A172 (cell line): ENCODE data around the gene ZNF564. TPM values are rescaled to one million over a fixed set of nuclear protein-coding genes. Genes with fewer than 3 reads are reported as not detected.
"Not testable (repeated sequence)": the region's sequence is repeated elsewhere in the genome, so short reads cannot be mapped to it uniquely, and the experiment has no call there.

Experiments
- DNase-seq: peaks from one replicate; pipeline ENCODE4 v3.0.0-alpha.2; 2015; ENCODE audit warnings: low spot score
- total RNA-seq: library from RNA; depleted of rRNA; stranded (reverse); fragments of >200 nt; shearing (Covaris generic); gene quantifications from 2 replicates; pipeline ENCODE4 v1.2.3, GENCODE V29; 2014; rRNA removed

The ZNF564 gene
- 6.7 TPM in 2 replicates for total RNA-seq

DNA sequence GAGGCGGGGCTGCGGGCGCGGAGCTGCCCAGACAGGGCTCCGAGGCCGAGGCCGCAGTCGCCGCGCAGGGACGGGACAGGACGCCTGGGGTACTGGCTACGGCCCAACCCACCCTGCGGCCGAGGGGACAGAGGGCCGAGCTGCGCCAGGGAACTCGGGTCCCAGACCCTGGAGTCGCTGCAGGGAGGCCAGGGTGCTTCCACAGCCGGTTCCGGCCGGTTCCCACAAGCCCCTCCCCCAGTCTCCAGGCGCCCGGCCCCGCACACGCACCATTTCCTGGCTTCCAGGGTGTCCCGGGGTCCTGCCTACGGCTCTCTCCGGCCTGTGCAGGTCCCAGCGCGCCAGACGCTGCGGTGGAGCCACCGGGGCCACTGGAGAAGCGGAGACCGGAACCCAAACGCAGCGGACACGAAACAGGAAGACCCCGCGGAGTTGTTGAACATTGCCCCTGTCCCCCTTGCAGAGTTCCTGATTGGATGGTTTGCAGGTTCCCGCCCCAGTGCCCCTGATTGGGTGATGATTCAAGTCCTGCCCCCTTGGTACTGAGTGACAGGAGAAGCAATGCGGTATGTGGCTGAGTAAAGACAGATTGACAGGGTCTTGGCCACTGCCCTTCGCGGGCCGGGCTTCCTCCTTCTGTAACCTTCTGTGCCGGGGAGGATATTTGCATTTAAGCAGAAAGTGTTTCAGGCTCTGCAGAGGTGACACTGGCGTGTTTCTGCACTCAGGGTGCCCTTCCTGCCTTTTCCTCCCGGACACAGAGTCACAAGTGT, at the start of gene ZNF564:
Gene ZNF564, minus strand, starts transcription at position 423 of the 773 bp plus-strand sequence. Its CDS starts 150 bp downstream, at position 273.
- DNase-seq: peak; percentile 99

DNA sequence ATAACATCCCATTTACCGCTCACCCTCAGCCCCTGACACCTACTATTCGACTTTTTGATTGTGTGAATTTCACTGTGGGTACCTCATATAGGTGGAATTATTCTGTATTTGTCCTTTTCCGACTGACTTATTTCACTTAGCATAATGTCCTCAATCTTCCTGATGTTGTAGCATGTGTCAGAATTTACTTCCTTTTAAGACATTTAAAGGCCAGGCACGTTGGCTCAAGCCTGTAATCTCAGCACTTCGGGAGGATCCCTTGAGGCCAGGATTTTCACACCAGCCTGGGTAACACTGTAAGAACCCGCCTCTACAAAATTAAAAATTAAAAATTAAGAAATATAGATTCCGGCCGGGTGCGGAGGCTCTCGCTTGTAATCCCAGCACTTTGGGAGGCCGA, 46.3 kb upstream of the ZNF564 start:
- no peak for DNase-seq

DNA sequence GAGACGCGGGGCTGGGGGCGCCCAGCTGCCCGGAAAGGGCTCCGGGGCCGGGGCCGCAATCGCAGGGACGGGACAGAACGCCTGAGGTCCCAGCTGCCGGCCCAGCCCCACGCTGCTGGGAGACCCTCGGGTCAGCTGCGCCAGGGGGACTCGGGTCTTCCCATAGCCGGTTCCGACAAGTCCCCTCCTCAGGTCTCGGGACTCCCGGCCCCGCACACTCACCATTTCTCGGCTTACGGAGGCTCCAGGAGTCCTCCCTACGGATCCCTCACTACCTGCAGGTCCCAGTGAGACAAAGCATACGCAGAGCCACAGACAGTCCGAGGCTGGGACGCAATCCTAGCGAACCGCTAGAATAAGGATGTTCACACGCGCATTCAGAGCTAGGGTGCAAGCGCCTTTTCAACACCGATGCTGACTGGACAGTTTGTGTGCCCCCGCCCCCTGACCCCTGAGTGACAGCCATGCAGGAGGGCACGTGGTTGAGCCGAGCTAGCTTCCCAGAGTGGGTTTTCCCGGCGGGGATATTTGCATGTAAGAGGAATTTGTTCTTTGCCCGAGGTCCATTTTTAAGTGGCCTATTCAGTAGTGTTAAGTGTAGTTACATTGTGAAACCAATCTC, 45.8 kb upstream of the ZNF564 start:
- no peak for DNase-seq

DNA sequence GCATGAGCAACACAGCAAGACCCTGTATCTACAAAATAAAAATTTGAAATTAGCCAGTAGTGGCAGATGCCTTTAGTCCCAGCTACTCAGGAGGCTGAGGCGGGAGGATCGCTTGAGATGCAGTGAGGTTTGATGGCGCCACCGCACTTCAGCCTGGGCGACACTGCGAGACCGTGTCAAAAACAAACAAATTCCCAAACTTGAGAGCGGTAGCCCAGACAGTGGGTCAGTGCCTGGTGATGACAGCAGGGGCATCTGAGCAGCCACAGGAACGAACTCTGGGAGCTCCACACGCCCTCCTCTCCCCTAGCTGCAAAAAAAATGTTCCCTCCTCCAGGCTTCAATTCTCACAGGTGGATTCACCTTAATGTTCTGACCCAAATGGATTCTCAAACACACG, 45.2 kb upstream of the ZNF564 start:
- DNase-seq: no peak

DNA sequence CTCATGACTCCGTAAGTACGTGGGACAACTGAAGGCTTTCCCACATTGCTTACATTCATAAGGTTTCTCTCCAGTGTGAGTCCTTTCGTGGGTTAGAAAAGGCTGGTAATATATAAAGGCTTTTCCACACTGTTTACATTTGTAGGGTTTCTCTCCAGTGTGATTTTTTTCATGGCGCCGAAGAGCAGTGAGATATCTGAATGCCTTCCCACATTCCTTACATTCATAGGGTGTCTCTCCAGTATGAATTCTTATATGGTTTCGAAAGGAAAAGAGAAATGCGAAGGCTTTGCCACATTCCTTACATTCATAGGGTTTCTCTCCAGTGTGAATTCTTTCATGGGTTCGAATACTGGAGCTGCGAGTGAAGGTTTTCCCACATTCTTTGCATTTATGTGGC, 29.8 kb upstream of the ZNF564 start:
- DNase-seq: no peak

DNA sequence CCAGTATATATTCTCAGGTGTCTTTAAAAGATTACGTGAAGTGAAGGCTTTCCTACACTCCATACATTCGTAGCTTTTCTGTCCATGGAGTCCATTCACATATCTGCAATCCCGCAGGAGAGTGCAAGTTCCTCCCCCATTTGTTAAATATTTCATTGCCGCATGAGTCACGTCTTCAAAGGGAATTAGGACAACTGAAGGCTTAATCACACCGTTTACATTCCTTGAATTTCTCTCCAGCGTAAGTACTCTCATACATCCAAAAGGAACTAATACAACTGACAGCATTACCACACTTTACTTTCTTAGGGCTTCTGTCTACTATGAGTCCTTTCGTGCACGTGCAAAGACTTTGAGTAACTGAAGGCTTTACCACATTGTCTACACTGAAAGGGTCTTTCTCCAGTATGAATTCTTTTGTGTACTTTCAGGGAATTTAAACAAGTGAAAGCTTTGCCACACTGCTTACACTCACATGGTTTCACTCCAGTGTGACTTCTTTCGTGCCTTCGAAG, 29.0 kb upstream of the ZNF564 start:
- DNase-seq: peak; percentile 91

DNA sequence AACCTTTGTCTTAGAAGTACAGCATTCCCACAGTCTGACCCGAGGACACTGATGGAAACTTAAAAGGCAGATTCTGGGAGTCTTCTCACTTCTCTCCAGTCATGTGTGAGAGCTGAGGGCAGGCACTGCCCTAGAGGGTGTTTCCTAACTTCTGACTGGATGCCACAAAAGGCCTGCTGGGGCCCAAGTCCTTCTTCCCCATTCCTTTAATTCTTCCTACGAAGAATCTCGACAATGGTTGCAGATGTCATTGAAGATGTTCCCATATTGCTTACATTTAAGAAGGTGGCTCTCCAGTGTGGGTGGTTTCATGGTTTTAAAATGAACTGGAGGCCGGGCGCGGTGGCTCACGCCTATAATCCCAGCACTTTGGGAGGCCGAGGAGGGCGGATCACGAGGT, 27.4 kb upstream of the ZNF564 start:
- DNase-seq: no peak

DNA sequence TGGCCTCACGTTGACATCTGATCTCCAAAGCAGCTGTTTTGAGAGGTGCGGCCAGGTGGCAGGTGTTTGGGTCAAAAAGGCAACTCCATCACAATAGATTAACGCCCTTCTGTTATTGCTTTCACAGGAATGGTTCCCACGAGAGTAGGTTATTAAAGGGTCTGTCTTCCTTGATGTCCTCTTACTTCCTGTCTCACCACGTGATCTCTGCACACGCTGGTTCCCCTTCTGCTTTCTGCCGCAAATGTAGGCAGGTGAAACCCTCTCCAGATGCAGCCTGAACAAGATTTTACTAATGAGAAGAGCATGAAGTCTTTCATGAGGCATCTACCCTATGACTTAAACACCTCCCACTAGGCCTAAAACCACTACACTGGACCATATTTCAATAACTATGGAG, 22.8 kb upstream of the ZNF564 start:
- no peak for DNase-seq

DNA sequence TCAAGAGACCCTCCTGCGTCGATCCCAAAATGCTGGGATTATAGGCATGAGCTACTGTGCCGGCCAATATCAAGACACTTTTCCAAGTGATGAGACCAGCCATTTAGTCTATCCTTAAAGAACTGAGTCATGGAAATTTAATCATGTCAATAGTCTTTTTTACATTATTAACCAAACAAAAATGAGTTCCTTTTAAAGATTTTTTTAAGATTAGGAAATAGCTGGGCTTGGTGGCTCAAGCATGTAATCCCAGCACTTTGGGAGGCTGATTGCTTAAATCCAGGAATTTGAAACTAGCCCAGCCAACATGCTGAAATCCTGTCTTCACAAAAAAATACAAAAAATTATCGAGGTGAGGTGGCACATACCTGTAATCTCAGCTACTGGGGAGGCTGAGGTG, 16.7 kb upstream of the ZNF564 start:
- no peak for DNase-seq

DNA sequence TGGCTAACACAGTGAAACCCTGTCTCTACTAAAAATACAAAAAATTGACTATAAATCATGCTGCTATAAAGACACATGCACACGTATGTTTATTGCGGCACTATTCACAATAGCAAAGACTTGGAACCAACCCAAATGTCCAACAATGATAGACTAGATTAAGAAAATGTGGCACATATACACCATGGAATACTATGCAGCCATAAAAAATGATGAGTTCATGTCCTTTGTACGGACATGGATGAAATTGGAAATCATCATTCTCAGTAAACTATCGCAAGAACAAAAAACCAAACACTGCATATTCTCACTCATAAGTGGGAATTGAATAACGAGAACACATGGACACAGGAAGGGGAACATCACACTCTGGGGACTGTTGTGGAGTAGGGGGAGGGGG, 15.1 kb upstream of the ZNF564 start:
- DNase-seq: not testable (repeated sequence)

DNA sequence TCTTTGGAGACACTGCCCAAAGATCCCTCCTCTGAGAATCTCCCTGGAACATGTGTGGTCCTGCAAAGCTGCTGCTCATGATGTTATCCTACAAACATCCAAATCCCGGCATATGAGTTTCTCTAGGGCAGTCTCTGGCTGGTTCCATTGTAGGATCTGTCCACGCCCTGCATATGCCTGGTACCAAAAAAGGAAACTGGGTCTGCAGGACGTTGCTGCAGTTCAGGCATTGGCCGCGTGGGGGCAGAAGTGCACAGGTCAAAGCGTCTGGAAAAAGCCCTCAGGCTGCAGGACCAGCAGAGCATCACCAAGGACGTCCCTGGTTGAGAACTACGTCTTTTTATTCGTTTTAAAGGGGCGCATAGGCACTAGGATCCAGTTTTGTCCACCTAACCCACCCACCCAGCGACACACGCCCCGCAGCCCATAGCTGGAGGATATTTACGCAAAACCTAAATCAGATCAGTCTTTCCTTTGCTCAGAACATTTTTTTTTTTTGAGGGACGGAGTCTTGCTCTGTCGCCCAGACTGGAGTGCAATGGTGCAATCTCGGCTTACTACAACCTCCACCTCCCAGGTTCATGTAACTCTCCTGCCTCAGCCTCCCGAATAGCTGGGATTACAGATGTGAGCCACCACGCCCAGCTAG, 12.9 kb upstream of the ZNF564 start:
- DNase-seq: peak; percentile 83

DNA sequence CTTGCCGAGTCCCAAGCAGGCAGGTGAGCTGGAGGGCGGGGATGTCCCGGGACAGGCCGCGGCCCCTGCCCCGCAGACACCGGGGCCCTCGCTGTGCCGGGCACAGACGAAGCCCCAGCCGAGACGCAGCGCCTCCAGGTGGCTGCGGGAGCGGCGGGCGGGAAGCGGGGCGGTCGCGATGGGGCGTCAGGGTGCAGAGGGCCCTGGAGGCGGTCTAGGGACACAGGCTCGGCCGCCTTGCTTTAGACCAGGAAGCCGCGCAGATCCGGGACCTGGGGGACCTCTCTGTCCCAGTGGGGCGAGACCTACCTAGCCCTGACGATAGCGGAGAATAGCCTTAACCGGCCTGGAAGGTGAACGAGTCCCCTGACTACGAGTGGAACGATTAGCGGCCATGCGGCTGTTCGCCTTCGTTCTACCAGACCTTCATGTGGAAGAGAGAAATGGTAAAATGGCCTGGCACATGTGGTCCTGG, 4.2 kb upstream of the ZNF564 start:
- DNase-seq: no peak

DNA sequence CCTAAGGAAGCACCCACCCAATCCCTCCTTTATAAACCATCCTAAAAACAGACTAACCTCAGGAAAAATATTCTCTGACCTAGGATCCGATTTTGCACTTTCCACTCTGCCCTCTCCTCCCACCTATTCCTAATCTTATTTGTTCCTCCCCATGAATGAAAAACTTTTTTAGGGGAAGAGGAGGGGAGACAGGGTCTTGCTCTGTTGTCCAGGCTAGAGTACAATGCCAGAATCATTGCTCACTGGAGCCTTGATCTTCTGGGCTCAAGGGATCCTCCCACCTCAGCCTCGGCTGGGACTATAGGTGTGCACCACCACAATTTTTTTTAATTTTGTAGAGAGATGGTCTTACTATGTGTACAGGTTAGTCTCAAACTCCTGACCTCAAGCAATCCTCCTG, 4.4 kb downstream of the ZNF564 start:
- DNase-seq: no peak

DNA sequence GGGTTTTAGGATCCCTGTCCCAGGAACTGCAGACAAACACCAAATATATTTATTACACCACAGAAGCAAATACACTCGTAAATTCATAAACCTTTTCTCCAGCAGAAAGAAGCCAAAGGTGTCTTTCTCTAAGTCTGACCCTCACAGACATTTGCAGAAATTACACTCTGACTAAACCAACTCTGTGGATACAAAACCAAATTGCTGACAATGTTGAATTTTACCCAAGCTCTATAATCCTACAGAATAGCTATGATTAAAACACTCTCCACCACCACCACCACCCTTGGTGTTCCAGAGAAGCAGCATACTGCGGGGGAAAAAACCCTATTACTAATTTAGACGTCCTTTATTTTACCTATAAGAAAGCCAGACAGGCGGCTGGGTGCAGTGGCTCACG, 5.2 kb downstream of the ZNF564 start:
- DNase-seq: no peak

DNA sequence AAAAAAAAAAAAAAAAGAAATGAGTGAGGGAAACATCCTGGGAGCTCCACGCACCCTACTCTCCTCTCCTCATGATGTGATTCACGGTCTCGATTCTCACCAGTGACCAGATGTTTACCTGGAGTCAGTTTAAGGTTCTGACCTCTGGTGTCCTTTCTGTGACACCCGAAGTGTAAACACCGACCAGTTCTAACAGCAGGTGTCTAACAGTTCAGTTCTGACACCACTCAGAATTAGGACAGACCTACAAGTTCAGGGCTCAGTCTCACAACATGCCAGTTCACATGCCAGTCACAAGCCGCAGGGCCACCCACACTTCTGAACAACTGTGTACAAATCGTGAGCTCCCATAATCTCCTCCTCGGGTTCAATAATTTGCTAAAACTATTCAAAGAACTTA, 6.0 kb downstream of the ZNF564 start:
- DNase-seq: no peak

DNA sequence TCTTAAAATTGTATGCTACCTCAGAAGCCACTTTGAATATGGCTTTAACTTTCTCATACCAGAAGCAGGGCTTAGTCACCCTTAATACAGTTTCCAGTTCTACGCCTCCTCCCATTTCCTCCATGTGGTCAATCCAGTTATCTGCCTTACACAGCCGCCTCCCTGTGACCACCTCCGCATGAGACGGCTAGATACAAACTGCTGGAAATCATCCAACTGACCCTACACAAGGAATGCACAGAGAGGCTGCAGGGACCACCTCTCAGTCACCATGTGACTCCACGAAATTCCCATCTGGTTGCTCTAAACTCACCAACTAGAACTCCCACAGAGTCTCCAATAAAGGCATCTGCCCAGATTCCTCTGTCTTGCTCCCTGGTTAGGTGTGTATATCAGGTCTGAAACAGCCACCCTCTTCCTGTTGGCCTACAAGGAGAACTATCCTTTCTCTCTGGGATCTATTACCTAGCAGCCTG, 6.8 kb downstream of the ZNF564 start:
- DNase-seq: peak; percentile 22

DNA sequence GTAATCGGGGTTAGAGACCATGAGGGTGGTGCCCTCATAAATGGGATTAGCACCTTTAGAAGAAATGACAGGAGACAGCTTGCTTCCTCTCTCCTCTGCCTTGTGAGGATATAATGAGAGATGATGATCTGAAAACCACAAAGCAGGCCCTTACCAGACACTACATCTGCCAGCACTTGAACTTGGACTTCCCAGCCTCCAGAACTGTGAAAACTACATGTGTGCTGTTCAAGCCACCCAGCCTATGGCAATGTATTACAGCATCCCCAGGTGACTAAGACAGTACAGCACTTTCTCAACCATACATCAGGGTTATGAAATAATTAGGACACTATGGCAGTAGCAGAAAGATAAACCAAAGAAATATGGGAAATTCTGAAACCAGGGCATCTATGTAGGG, 7.4 kb downstream of the ZNF564 start:
- DNase-seq: no peak

DNA sequence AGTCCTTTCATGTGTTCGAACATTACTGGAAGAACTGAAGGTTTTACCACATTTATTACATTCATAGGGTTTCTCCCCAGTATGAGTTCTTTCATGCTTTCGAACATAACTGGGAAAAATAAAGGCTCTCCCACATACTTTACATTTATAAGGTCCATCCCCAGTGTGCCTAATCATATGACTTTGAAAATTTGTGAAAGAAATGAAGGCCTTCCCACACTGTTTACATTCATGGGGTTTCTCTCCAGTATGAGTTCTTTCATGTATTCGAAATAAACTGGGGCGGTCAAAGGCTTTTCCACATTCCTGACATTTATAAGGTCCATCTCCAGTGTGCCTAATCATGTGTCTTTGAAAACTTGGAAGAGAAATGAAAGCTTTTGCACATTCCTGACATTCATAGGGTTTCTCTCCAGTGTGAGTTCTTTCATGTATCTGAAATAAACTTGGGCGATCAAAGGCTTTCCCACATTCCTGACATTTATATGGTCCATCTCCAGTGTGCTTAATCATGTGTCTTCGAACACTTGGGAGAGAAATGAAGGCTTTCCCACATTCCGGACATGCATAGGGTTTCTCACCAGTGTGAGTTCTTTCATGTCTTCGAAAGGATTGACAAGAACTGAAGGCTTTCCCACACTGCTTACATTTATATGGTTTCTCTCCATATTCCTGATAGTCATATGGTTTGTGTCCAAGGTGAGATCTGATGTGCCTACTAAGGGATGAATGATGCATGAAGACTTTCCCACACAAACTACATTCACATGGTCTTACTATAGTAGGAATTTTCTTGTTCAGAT, 24.0 kb downstream of the ZNF564 start:
- DNase-seq: peak; percentile 19

DNA sequence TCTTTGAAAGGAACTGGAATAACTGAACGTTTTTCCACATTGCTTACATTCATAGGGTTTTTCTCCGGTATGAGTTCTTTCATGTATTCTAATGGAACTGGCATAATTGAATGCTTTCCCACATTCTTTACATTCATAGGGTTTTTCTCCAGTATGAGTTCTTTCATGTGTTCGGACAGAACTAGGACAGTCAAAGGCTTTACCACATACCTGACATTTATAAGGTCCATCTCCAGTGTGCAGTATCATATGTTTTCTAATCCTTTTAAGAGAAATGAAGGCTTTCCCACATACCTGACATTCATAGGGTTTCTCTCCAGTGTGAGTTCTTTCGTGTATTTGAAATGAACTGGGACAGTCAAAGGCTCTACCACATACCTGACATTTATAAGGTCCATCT, 24.7 kb downstream of the ZNF564 start:
- no peak for DNase-seq

DNA sequence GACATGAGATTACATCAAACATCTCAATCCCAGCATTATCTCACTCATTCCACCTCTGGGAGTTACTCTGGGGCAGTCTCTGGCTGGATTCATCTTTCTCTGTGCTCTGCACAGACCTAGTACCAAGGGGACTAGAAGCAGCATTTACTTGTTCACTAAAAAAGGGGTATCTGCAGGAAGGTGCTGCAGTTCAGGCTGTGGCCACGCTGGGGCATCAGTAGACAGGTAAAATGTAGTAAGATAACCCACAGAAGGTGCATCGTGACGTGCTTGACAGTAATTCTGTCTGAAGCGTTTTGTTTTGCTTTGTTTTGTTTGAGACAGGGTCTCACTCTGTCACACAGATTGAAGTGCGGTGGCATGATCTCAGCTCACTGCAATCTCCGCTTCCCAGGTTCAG, 29.3 kb downstream of the ZNF564 start:
- no peak for DNase-seq

DNA sequence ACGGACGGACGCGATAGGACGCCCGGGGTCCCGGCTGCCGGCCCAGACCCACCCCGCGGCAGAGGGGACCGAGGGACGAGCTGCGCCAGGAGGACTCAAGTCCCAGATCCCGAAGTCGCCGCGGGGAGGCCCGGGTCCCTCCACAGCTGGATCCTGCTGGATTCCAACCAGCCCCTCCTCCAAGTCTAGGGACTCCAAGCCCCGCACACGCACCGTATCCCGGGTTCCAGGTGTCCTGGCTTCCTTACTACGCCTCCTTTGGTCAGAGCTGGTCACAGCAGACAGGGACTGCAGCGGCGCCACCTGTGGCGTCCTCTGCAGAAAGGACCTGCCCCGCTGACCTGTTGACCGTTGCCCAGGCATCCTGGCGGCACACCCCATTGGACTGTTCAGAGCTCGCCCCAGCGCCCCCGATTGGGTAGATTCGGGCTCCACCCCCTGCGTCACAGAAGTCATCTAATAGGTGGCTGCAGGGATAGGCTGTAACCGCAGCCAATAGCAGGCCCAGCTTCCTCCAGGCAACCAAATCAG, 37.7 kb downstream of the ZNF564 start:
- no peak for DNase-seq
